Osteocyte (in vitro differentiated cells): ENCODE data around the gene ERAP2. TPM values are rescaled to one million over a fixed set of nuclear protein-coding genes. Genes with fewer than 3 reads are reported as not detected.

Experiments
- DNase-seq: peaks from one replicate; pipeline ENCODE4 v3.0.0; 2021; ENCODE audit warnings: mixed read lengths; ENCODE audit not compliant: unreplicated experiment; ENCODE audit errors: extremely low spot score
- H3K27ac Mint-ChIP-seq: one replicate; pipeline ENCODE4 v1.8.0; 2021; ENCODE audit warnings: mild to moderate bottlenecking, mixed read lengths; ENCODE audit not compliant: unreplicated experiment
- H3K27me3 Mint-ChIP-seq: one replicate; pipeline ENCODE4 v1.8.0; 2021; ENCODE audit warnings: mixed read lengths; ENCODE audit not compliant: unreplicated experiment
- H3K36me3 Mint-ChIP-seq: one replicate; pipeline ENCODE4 v1.8.0; 2021; ENCODE audit warnings: mixed read lengths; ENCODE audit not compliant: unreplicated experiment
- H3K4me1 Mint-ChIP-seq: one replicate; pipeline ENCODE4 v1.8.0; 2021; ENCODE audit warnings: mixed read lengths; ENCODE audit not compliant: unreplicated experiment
- H3K4me3 Mint-ChIP-seq: one replicate; pipeline ENCODE4 v1.8.0; 2021; ENCODE audit warnings: mild to moderate bottlenecking, moderate library complexity, mixed read lengths; ENCODE audit not compliant: unreplicated experiment
- H3K9me3 Mint-ChIP-seq: one replicate; pipeline ENCODE4 v1.8.0; 2021; ENCODE audit warnings: mixed read lengths; ENCODE audit not compliant: unreplicated experiment
- CTCF ChIP-seq: fragments of 200-600 bp; sonication (generic); IDR thresholded peaks from 2 replicates; pipeline ENCODE4 v1.5.0; 2021; ENCODE audit warnings: antibody characterized with exemption, mild to moderate bottlenecking, moderate library complexity
- total RNA-seq: library from RNA; stranded (reverse); gene quantifications from 2 replicates; pipeline ENCODE4 v1.2.1, GENCODE V29; 2021

Gene ERAP2
- total RNA-seq, 1 donor from 2014 or later = 3.5 TPM

DNA sequence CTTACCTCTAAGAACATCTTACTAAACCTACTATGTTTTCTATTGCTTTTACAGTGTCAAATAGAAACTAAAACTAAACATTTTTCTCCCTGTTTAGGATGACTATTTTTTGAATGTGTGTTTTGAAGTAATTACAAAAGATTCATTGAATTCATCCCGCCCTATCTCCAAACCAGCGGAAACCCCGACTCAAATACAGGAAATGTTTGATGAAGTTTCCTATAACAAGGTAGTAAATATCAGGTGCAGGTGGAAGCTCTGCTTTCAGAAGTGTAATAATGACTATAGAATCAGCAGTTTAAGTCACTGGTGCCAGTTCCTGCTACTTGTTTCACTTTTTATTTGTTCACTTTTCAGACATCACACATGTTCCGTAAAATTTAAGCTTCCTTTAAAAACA is 20.0 kb downstream of the ERAP2 start:
- Mint-ChIP-seq H3K27ac (no peak overlapping the region), H3K36me3 (peaks cover 38% of the 10 kb centered on the region), H3K27me3 (no peaks in the 10 kb centered on the region), H3K9me3 (no peaks in the 10 kb centered on the region), H3K4me1 (peaks cover 11% of the 10 kb centered on the region), H3K4me3 (no peak overlapping the region)
- DNase-seq = no peak
- TF ChIP-seq CTCF = no peak

GRCh38 chr5:96896806-96897205 is 20.5 kb downstream of the ERAP2 start:
- H3K27ac Mint-ChIP-seq = no peak overlapping the region
- DNase-seq = no peak
- peaks cover 11% of the 10 kb centered on the region for H3K4me1 Mint-ChIP-seq
- no peak for TF ChIP-seq CTCF
- peaks cover 43% of the 10 kb centered on the region for H3K36me3 Mint-ChIP-seq
- H3K27me3 Mint-ChIP-seq = no peaks in the 10 kb centered on the region
- H3K9me3 Mint-ChIP-seq = no peaks in the 10 kb centered on the region
- no peak overlapping the region for H3K4me3 Mint-ChIP-seq

DNA sequence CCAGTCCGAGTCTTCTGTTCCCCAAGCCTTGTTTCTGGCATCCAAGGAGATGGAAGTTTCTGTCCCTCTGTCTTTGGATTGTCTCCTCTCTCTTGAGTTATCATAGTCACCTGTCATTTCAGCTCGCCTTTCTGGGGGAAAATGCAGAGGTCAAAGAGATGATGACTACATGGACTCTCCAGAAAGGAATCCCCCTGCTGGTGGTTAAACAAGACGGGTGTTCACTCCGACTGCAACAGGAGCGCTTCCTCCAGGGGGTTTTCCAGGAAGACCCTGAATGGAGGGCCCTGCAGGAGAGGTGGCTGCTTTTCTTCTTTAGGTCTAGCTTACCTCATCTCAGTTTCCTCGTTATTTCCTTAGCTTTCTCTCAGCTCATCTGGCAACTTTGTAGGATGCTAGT is 25.1 kb downstream of the ERAP2 start:
- H3K36me3 Mint-ChIP-seq = peaks cover 34% of the 10 kb centered on the region
- peaks cover 12% of the 10 kb centered on the region for H3K4me1 Mint-ChIP-seq
- no peaks in the 10 kb centered on the region for H3K9me3 Mint-ChIP-seq
- H3K4me3 Mint-ChIP-seq = no peak overlapping the region
- H3K27me3 Mint-ChIP-seq = no peaks in the 10 kb centered on the region
- H3K27ac Mint-ChIP-seq = no peak overlapping the region
- no peak for TF ChIP-seq CTCF
- no peak for DNase-seq

DNA sequence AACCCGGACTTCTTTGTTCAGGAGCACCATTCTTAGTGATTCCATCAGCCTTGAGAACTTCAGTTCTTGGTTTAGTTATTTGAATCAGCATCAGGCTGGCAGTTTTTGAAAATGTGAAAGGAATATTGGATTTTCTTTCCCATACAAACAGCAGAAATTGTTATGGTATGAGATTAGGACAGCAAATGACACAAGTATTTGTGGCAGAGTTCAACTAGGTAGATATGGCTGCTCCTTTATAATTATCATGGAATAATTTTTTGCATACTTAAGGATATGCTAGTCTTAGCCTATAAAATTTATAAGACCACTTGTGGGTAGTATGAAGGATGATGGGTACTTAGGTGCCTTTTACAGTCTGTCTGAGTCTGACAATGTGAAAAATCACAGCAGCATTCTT is 25.5 kb downstream of the ERAP2 start:
- H3K4me1 Mint-ChIP-seq = peaks cover 12% of the 10 kb centered on the region
- no peaks in the 10 kb centered on the region for H3K27me3 Mint-ChIP-seq
- H3K9me3 Mint-ChIP-seq = no peaks in the 10 kb centered on the region
- H3K27ac Mint-ChIP-seq = no peak overlapping the region
- no peak for TF ChIP-seq CTCF
- no peak overlapping the region for H3K4me3 Mint-ChIP-seq
- H3K36me3 Mint-ChIP-seq = peaks cover 31% of the 10 kb centered on the region
- no peak for DNase-seq

- TF ChIP-seq CTCF = no peak
- Mint-ChIP-seq H3K27me3 (no peaks in the 10 kb centered on the region), H3K4me1 (peaks cover 13% of the 10 kb centered on the region), H3K9me3 (no peaks in the 10 kb centered on the region), H3K27ac (no peak overlapping the region), H3K36me3 (peaks cover 31% of the 10 kb centered on the region), H3K4me3 (no peak overlapping the region)
- no peak for DNase-seq
Measured at GRCh38 chr5:96902876-96903275, 26.6 kb downstream of the ERAP2 start.
